Stimulated activated CD8-positive, alpha-beta memory T cell treated with anti-CD3 and anti-CD28 coated beads, Interleukin-4, amount 100 ng/mL, for 4 hours (primary cell): Measurements from ENCODE around the gene ZNF497.

Experiments
- DNase-seq, 2 donors: peaks; one replicate each; pipeline ENCODE4 v3.0.0-alpha.2; 2020; ENCODE audit warnings: low read depth in 2 of 2, low spot score in 1 of 2

The ZNF497 gene

GRCh38 chr19:58368561-58369360 is 6.2 kb upstream of the ZNF497 start:
- no peak for DNase-seq

DNA sequence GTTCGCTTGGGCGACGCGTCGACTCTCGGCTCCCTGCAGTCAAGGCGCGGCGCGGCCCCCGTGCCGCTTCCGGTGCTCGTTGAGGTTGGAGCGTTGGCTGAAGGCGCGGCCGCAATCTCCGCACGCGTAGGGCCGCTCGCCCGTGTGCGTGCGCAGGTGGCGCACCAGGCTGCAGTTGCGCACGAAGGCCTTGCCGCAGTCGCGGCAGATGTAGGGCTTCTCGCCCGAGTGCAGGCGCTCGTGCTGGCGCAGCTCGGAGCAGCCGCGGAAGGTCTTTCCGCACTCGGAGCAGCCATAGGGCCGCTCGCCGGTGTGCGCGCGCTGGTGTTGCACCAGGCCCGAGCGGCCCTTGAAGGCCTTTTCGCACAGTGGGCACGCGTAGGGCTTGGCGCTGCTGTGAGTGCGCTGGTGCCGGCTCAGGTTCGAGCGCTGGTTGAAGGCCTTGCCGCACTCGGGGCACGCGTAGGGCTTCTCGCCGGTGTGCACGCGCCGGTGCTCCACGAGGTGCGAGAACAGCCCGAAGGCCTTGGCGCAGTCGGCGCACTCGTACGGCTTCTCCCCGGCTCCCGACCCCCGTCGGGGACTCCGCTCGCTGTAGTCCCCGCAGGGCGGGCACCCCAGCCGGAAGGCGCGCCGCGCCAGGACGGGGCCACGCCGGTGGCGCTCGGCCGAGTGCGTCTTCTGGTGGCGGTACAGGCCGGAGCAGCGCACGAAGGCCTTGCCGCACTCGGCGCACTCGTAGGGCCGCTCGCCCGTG is 5.3 kb upstream of the ZNF497 start:
- no peak for DNase-seq

DNA sequence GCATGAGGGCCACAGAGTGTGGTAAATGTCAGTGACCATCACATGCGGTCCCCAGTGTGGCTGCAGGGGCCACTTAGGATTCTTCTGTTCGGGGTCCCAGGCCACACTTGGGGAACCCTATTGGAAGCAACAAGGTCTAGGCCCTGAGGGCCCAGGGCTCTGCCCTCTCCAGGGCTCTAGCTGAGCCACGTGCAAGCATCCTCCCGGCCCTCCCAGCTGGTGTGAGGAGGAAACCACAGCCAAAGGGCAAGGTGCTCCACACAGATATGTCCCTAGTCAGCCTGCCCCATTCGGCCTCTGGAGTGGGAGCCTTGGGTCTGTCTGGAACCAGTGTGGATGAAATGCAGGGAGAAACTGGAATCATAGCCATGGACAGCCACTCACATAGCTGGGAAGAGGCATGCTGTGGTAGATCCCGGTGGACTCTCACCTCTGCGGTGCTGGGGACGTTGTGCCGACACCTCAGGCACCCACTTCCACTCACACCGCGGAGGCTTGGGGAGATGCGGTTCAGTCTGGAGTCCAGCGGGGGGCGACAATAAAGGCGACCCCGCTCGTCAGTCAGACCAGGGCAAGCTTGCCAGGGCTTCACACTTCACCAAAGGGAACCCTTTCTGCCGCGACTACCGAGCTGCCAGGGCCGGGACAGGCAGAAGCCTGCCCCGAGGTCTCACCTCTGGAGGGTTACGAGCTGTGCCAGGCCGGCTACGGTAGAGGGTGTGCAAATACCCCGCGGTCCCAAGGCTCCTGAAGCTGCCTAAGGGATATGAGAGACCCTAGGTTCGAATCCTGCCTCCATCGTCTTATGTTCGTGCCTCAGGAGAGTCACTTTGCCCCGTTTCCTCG is 4.3 kb upstream of the ZNF497 start:
- DNase-seq, result no peak

DNA sequence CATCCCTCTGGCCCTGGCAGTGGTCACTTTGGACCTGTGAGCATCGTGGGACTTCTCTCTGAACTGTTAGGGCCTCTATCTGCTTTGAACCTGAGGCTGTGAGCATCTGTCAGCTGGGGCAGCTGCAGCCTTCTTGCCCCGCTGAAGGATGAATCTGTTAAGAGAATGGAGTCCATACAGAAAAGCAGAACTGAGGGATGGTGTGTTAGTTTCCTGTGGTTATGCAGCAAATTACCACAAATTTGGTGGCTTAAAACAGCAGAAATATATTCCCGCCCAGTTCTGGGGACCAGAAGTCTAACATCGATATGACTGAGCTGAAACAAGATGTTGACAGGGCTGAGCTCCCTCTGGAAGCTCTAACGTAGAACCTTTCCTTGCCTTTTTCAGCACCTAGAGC is 1.6 kb upstream of the ZNF497 start:
- DNase-seq, result no peak

DNA sequence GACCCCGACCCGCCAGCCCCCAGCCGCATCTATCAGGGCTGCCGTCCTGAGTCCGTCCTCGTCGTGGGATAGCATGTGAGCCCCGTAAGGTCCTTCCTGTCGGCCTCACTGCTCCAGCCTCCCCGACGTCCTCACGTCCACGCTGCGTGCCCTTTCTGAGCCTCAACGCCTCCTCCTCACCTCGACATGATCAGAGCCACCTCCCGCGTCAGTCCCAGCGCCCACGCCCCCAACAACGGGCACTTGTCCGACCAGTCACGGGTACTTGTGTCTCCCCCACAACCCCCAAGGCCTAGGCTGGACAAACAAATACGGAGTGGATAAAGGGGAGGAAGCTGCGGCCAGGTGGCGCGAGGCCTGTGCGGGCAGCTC is 665 bp downstream of the ZNF497 start:
- peak in 1 of 2 donors; percentile 29 for DNase-seq

- DNase-seq, result no peak
Measured at GRCh38 chr19:58357481-58358145, 4.9 kb downstream of the ZNF497 start.

- DNase-seq, result no peak
Measured at GRCh38 chr19:58356766-58357480, 5.6 kb downstream of the ZNF497 start.

GRCh38 chr19:58355908-58356765 is 6.4 kb downstream of the ZNF497 start:
- no peak for DNase-seq

DNA sequence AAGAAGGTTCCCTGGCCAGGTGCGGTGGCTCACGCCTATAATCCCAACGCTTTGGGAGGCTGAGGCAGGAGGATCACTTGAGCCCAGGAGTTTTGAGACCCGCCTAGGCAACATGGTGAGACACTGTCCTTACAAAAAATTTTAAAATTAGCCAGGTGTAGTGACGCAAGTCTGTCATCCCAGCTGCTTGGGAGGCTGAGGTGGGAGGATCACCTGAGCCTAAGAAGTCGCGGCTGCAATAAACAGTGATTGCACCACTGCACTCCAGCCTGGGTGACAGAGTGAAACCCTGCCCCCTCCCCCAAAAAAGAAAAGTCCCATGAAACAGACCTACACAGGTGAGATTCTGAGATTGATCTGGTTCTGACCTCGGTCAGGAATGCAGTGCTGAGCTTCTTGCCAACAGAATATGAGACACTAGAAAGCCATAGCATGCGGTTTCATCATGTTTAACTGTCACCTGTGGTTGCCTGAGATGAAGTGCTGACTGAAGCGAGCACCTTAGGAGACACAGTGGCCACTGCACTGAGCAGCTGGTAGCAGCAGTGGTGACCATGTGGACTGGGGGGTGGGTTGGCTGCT is 7.2 kb downstream of the ZNF497 start:
- no peak for DNase-seq

DNA sequence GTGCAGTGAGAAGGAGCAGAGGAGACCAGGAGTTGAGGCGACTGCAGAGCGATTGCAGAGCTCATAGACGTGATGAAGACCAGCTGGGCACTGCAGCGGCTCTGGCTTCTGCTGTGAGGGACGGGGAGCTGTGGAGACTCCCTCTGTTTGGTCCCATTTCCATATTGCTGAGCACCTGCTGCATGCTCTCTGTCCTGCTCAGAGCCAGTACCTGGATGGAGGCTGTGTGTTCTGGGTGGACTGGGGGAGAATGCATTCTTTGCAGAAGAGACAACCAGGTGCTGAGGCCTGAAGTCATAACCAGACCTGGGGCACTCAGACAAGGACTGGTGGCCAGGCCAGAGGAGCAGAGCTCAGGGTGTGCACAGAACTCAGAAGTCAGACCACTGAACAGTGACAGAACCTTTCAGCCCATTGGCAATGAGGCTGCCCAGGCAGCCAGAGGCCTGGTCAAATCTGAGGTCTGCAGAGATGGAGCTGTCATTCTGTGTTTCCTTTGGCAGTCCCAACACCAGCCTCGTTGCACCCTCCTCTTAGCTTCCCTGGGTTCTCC is 8.0 kb downstream of the ZNF497 start:
- DNase-seq, result no peak

- DNase-seq, result no peak
Measured at GRCh38 chr19:58353717-58354477, 8.7 kb downstream of the ZNF497 start.

DNA sequence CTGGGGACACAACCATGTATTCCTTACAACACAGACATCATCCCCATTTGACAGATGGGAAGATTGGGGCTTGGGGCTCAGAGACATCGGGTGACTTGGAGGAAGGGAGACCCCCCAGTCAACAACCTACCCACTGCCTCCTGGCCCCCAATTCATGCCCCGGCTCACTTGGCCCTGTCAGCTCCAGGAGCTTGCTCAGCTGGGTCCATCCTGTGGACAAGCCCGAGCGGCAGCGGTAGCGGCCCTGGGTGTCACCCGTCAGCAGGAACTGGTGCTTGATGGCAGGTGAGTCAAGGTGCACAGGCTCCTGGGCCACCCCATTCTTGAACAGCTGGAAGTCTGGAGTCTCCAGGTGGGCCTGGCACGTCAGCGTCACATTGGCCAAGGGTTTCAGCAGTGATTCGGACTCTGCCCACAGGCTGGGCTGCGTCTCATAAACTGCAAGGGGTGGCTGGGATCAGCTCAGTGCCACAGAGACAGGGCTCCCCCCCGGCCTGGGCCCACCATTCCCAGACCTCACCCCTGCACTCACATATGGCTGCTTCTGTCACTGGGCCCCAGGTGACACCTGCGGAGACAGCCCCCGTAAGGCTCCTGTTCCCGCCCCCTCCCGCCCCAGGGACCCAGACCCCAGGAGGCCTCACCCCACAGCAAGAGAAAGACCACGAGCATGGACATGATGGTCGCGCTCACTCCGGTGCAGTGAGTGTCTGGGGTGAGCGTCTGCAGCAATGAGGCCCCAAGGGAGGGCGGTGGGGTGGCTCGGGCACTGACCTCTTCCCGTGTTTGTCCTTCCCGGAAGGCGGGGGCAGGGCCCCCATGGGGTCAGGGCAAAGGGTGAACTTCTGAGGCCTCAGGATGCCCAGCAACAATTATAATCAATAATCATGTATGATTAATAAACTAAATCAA is 9.5 kb downstream of the ZNF497 start, which contains the start of gene A1BG:
Gene A1BG, minus strand, starts transcription at position 733 of the 912 bp plus-strand sequence. Its CDS starts 55 bp downstream, at position 678.
- DNase-seq, result no peak

GRCh38 chr19:58351990-58352755 is 10.4 kb downstream of the ZNF497 start:
- no peak for DNase-seq

DNA sequence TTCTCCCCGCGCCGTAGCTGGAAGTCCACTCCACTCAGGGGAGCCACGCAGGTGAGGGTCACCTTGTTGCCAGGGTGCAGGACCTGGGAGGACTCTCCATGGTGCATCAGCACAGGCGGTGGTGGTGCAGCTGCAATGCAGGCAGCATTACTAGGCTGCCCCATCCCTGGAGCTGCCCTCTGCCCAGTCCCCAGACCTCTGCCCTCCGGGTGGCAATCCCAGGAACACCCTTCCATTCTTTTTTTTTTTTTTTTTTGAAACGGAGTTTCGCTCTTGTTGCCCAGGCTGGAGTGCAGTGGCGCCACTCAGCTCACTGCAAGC is 11.0 kb downstream of the ZNF497 start:
- DNase-seq, result no peak

DNA sequence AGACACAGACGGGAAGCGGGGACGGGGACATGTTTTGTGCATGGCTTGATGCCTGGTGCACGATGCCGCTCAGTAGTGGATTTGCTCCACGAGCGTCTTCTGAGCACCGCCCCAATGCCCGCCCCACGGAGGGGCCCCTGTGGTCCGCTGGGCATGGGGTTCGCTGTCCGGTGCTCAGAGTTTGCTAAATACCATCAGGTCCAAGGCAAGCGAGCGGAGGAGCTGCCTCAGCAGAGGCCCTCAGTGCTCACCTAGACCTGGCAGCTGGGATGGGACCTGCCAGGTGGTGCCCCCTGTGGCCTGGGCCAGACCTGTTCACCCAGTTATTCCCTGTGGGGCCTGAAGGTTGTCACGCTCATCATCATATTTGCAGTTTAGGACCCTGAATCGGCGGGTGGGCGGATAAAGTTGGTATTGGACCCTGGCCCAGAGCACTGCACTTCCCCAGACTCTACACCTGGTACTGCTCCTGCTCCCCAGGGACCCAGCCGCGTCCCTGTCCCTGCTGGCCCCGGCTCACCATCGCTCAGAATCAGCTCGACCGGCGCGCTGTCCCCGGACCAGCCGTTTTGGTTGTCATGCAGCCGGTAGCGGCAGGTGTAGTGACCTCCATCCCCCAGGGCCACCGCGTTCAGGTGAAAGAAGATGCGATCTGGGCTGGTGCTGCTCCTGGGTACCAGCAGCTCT is 11.5 kb downstream of the ZNF497 start:
- DNase-seq, result no peak
